GM19452 (cell line): ENCODE results near the gene RAB44.

Experiments
- ATAC-seq: cut with Tn5 transposase; IDR thresholded peaks from one replicate; pipeline ENCODE4 v1.9.1; 2021; ENCODE audit not compliant: unreplicated experiment

The RAB44 gene

DNA sequence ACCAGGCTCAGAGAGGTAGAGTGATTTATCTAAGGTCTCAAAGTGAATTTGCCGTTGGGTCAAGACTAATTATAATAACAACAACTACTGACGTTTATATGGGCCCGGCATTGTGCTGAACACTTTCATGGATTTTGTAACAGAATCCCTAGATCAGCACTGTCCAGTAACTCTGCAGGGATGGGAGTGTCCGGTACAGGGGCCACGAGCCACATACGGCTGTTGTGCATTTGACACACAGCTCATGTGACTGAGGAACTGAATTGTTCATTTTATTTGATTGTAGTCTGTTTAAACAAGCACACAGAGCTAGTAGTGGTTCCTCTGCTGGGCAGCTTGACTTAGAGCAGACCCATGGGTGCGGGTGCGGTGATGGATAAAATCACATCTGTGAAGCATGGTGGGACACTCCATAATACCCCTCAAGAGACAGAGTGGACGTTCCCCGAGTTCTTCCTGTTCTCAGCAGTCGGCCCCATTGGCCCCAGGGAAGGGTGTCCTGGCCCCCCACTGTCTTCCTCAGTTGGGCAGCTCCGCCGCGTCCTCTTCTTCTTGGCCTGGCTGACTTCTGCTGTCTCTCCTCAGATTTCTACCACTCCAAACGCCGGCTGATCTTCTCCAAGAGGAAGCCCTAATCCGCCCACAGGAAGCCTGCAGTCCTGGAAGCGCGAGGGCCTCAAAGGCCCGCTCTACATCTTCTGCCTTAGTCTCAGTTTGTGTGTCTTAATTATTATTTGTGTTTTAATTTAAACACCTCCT, 12.3 kb upstream of the RAB44 start:
- no peak for ATAC-seq

DNA sequence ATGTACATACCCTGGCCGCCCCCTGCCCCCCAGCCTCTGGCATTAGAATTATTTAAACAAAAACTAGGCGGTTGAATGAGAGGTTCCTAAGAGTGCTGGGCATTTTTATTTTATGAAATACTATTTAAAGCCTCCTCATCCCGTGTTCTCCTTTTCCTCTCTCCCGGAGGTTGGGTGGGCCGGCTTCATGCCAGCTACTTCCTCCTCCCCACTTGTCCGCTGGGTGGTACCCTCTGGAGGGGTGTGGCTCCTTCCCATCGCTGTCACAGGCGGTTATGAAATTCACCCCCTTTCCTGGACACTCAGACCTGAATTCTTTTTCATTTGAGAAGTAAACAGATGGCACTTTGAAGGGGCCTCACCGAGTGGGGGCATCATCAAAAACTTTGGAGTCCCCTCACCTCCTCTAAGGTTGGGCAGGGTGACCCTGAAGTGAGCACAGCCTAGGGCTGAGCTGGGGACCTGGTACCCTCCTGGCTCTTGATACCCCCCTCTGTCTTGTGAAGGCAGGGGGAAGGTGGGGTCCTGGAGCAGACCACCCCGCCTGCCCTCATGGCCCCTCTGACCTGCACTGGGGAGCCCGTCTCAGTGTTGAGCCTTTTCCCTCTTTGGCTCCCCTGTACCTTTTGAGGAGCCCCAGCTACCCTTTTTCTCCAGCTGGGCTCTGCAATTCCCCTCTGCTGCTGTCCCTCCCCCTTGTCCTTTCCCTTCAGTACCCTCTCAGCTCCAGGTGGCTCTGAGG, 11.5 kb upstream of the RAB44 start:
- no peak for ATAC-seq

DNA sequence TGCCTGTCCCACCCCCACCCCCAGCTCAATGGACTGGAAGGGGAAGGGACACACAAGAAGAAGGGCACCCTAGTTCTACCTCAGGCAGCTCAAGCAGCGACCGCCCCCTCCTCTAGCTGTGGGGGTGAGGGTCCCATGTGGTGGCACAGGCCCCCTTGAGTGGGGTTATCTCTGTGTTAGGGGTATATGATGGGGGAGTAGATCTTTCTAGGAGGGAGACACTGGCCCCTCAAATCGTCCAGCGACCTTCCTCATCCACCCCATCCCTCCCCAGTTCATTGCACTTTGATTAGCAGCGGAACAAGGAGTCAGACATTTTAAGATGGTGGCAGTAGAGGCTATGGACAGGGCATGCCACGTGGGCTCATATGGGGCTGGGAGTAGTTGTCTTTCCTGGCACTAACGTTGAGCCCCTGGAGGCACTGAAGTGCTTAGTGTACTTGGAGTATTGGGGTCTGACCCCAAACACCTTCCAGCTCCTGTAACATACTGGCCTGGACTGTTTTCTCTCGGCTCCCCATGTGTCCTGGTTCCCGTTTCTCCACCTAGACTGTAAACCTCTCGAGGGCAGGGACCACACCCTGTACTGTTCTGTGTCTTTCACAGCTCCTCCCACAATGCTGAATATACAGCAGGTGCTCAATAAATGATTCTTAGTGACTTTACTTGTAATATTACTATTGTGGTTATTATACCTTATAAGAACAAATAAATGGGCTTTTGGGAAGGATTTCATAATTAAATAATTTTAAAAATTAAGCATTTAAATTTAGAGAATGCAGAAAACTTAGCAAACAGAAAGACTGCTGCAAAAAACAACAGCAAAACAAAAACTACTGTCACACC, 10.7 kb upstream of the RAB44 start:
- no peak for ATAC-seq

DNA sequence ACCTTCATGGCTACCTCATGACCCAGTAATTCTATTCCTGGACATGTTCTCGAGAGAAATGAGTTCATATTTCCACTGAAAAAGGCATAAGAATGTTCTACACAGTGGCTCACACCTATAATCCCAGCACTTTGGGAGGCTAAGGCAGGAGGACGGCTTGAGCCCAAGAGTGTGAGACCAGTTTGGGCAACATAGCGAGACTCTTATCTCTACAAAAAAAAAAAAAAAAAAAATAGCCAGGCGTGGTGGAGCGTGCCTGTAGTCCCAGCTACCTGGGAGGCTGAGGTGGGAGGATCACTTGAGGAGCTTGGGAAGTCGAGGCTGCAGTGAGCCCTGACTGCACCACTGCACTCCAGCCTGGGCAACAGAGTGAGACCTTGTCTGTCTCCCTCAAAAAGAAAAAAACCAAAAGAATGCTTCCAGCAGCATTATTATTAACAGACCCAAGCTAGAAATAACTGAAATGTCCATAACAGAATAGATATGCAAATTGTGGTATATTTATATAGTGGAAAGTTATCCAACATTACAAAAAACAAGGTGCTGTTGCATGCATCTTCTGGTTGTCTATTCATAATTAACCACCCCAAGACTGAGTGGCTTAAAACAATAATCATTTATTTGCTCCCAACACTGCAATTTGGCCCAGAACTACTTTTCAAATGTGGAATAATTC, 9.4 kb upstream of the RAB44 start:
- no peak for ATAC-seq

DNA sequence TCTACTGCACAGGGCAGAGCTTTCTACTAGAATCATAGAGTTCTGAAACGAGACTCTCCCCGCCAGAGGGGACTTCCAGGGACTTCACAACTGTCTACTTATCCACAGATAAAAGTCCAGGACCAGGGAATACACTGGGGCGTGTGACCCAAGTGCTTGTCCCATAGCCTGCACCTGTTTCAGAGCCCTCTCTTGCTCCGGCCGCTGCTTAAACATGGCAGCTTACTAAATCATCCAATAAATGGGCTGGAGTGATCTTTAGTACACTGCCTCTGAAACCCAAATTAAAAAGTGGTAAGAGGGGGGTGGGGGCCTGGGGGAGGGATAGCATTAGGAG, 8.9 kb upstream of the RAB44 start:
- ATAC-seq, result no peak

DNA sequence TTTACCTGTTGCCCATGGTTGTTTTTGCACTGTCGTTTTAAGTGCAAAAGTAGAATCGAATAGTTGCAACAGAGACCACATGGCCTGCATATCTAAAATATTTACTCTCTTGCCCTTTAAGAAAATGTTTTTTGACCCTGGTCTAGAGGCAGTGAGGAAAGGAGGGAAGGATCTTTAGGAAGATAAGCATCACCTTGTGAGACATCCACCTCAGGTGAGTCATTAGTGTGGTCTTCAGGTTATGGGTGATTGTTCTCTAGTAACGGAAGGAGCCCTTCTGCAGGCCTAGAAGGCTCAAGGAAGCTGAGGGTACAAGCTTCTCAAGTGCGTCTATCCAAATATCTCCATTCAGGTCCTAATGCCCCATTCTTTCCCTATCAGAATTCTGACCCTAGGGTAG, 6.6 kb upstream of the RAB44 start:
- no peak for ATAC-seq

DNA sequence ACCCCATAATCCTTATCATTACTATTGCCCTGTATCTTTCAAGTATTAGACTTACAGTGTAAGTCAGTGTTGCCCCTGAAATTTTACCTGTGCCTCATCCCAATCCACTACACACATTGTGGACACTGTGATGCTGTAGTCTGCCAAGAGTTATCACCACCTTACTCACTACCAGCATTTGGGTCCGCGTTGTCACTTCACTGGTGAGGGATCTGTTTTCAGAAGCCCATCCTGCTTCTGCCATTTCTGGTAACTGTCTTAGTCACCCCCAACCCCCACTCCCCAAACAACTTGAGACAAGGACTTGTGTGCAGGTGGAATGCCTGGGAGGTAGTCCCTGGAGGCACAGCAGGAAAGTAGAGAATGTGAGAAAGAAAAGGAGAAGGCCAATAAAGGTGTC, 6.0 kb upstream of the RAB44 start:
- no peak for ATAC-seq

DNA sequence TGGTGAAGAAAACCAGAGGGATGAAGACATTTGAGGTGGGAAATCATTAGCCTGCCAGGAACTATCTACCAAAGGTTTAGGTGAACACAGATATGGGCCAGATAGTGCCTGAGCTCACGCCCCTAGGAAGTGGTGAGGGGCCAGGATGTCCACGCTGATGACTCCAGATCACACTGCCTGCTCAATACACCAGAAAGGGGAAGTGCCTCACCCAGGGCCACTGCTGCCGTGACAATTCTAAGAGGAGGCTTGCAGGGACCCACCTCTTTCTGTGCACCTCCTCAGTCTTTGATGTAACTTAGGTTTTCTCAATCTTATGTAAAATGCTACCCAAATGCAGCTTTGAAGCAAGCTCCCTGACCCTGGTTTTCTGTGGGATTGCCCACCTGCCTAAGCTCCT, 5.4 kb upstream of the RAB44 start:
- no peak for ATAC-seq

DNA sequence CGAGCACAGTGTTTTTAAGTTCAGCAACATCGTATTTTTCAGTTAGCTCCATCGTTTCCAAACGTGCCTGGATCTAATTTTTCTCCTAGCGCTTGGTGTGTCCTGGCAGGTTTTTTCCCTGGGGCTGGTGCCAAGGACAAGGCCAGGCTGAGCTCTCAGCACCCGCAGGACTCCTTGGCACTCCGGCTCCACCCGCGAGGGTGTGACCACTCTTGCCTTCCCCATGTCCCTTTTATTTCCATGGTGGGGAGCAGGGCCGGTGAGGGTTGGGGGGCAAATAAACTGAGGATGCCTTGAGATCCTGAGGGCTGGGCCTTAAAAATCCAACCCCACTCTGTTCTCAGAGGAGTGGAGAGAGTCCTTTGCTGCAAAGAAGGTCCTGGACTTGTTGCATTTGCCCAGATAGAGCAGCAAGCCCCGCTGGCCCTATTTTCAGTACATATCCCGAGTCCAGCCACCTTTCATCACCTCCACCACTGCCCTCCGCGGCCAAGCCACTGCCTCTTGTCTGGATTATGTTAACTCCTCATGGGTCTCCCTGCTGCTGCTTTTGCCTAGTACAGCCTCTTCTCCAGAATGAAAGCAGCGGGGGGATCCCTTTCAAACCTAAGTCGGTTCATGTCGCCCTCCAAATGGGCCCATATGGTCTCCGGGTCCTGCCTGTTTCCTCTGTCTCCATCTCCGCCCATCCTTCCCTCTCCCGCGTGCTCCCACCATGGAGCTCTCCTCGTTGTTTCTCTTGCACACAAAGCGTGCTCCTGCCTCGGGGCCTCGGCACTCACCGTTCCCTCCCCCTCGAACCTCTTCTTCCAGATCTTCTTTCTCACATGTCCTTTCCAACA, 4.5 kb upstream of the RAB44 start:
- ATAC-seq, result no peak

DNA sequence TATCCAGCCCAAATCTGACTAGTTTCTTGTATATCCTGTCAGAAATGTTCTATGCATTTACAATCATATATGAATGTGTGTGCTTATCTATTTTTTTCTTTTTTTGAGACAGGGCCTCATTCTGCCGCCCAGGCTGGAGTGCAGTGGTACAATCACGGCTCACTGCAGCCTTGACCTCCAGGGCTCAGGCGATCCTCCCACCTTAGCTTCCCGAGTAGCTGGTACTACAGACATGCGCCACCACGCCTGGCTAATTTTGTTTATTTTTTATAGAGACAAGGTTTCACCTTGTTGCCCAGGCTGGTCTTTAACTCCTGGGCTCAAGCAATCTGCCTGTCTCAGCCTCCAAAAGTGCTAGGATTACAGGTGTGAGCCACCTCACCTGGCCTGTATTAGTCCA, 3.0 kb upstream of the RAB44 start:
- ATAC-seq, result no peak

DNA sequence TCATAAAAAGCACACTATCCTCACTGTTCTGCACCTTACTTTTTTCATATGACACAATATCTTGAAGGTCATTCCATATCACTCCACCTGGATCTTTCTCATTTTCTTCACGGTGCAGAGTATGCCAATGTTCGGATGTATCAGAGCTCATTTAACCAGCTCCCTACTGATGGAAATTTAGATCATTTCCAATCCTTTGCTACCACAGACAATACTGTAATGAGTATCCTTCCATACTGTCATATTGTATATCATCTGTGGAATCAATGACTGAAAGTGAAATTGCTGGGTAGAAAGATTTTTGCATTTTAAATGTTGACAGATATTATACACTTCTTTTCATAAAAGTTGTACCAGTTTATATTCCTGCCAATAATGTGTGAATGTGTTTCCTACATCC, 2.2 kb upstream of the RAB44 start:
- no peak for ATAC-seq

DNA sequence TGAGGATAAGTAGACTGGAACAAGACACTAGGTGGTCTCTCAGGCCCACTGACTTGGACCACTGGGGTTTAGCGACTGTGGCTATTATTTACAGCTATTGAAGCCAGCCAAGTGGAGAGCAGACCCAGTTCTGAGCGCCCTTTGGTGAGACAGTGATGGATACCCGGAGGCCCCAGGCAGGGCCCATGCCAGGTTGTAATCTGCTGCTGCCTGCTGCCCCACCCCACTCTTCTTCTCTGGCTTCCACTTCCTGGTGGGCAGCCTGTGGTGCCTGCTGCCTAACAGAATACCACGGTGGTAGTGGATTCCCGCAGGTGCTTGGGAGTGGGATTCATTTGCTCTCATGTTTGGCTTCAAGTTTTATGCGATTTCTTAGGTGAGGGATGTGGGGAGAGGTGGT, 570 bp downstream of the RAB44 start:
- ATAC-seq, result no peak

DNA sequence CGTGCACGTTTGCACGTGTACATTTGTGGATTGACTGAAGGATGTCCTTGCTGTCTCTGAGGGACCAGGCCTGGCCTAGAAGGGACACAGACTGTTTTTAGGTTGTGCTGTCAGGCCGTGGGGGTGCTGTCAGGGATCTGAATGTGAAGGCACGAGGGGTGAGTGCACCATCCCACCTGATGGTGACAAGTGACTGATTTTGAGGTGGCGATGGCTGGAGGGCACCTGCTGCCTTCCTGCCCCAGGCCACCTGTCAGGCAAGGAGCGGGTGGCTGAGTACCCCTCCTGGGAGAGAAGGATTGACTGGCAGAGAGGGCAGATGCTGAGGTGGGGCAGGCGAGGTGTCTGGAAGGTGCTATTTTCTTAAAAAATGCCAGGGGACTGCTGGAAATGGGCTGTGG, 1.2 kb downstream of the RAB44 start:
- no peak for ATAC-seq

DNA sequence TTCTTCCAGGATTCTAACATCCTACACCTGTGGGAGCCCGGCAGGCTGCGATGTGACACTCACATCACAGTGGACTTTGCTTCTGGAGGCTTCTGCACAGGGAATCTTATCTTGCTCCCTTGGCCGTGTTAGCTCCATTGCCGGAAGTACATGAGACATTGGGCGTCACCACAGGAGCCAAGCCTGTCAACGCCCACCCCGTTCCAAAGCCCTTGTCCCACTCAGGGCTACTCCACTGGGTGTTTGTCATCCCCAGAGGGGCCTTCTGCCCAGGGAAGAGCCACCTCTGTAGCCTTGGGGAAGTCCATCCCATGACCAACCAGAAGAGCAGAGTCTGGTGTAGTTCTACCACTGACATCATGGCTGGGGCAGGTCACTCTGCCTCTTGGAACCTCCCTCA, 1.7 kb downstream of the RAB44 start:
- ATAC-seq, result no peak

DNA sequence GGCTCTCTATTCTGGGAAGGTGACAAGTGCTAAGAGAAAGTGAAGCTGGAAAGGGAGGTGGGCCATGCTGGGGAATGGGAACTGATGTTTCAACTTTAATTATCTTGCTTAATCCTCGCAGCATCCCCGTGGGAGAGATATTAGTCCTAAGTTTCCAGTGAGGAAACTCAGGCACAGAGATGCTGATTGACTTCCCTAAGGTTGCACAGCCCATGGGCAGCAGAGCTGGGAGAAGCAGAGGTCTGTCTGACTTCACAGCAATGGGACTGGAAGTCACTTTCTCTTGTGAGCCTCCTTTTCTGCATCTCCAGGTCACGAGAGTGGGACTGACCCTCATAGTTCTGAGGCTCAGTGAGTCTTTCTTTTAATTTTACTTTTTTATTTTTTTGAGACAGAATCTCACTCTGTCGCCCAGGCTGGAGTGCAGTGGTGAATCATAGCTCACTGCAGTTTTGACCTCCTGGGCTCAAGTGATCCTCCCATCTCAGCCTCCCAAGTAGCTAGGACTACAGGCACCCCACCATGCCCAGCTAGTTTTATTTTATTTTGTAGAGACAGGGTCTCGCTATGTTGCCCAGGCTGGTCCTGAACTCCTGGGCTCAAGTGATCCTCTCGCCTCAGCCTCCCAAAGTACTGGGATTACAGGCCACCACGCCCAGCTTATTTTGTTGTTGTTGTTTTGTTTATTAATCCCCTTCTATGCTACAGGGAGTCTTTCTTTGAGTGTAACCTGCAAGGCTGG, 2.6 kb downstream of the RAB44 start:
- ATAC-seq, result no peak

DNA sequence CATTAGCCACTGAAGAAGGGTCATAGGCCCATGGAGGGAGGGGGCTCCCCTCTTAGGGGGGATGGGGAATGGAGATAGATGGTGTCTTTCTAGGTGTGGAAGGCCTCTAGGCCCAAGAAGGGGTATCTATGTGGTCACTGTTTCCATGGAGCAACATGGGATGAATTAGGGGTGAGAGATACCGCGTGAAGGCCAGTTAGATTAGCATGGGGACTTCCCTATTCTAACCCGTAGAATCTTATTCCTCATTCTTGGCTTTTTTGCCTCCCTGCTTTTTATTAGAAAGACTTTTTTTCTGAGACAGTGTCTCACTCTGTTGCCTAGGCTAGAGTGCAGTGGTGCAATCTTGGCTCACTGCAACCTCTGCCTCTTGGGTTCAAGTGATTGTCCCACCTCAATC, 3.2 kb downstream of the RAB44 start:
- no peak for ATAC-seq

DNA sequence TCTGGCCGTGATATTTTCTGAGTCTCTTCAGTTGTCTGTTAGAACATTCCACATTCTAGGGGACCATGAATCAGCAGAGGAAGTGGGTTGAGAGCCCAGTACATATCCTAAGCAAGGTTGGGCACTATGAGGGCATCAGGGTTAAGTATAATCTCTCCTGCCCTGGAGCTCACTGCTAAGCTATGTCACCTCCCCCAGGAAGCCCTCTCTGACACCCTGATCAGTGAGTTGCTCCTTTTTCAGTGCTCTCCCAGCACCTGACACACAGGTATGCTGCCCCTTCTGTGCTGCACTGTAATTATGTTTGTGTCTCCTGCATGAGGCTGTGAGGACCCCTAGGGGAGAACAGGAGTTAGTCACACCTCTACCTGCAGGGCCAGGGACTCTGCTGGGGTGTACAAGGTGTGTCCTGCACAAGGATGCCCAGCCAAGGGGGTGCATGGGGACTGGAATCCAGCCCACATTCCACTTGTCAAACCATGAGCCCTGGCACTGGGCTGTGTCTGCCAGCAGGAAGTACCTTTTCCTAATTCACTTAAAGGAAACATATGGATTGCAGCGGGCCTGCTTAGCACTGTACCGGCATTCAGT, 3.9 kb downstream of the RAB44 start:
- ATAC-seq, result no peak

DNA sequence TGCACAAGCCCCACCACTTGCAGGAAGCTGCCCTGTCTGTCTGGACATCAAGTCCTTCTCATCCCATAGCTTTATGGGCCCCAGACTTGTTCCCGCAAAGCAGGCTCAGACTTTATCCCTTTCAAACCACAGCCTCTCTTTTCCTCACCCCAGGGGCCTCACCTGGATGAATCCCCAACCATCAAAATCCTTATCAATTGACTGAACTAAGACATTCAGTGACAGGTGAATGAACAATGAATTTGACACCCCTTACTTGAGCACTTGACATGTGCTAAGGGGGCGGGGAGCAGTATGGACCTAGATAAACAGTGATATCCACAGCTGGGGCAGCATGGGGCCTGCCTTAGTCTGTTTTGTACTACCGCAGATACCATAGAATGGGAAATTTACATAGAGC, 5.0 kb downstream of the RAB44 start:
- ATAC-seq, result no peak

DNA sequence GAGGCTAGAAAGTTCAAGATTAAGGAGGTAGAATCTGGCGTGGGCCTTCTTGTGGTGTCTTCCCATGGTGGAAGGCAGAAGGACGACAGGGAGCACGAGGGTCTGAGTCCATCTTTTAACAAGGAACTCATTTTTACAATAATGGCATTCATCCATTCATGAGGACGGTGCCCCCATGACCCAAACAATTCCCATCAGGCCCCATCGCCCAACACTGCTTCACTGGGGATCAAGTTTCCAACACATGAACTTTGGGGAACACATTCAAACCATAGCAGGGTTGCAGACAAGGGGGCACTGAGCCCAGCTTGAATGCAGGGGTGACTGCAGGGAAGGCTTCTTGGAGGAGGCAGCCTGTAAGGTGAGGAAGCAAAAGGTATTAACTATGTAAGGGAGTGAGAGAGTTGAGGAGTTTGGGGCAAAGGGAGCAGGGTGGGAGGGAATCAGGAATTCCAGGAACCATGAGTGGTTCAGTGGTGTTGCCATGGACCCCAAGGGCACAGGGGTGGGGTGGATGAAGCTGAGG, 5.5 kb downstream of the RAB44 start:
- no peak for ATAC-seq
